K562 (cell line): ENCODE results near the gene URB2. TPM values are rescaled to one million over a fixed set of nuclear protein-coding genes. Genes with fewer than 3 reads are reported as not detected.

Experiments
- HLTF ChIP-seq: fragments of 450-650 bp; IDR thresholded peaks from 2 replicates; pipeline ENCODE4 v1.6.1; 2016
- NFIX ChIP-seq: fragments of 250-450 bp; sonication (Bioruptor Pico); IDR thresholded peaks from 2 replicates; pipeline ENCODE4 v1.4.0; 2020; ENCODE audit warnings: low read depth, mild to moderate bottlenecking, moderate library complexity
- SAFB2 ChIP-seq: fragments of 200-400 bp; formaldehyde crosslinking; IDR thresholded peaks from 2 replicates; pipeline ENCODE4 v1.6.1; 2018; ENCODE audit warnings: borderline replicate concordance, low read length, low read depth, moderate library complexity; ENCODE audit not compliant: severe bottlenecking
- TFAM ChIP-seq: fragments of 250-450 bp; sonication (Bioruptor Pico); conservative IDR thresholded peaks from 2 replicates; pipeline ENCODE4 v1.5.0; 2021; ENCODE audit warnings: mild to moderate bottlenecking, moderate library complexity
- THRB ChIP-seq: fragments of 450-650 bp; formaldehyde crosslinking; conservative IDR thresholded peaks from 2 replicates; pipeline ENCODE4 v1.4.0; 2022; ENCODE audit warnings: mild to moderate bottlenecking, missing genetic modification characterization
- TOE1 ChIP-seq, 2 experiments: fragments of 450-650 bp in 1 of 2; sonication (generic) in 1 of 2; formaldehyde crosslinking in 1 of 2; IDR thresholded peaks; 2 replicates each; pipeline versions ENCODE4 v1.7.1 to v1.8.0; 2016 to 2022; ENCODE audit warnings: borderline replicate concordance in 2 of 2, mild to moderate bottlenecking in 2 of 2, antibody characterized with exemption in 1 of 2, inconsistent platforms in 1 of 2, low read depth in 1 of 2, missing genetic modification reagents in 1 of 2, moderate library complexity in 1 of 2
- YBX1 ChIP-seq: fragments of 450-650 bp; IDR thresholded peaks from 2 replicates; pipeline ENCODE4 v1.7.1; 2016; ENCODE audit warnings: mild to moderate bottlenecking
- ZNF133 ChIP-seq: fragments of 250-450 bp; sonication (Bioruptor Pico); IDR thresholded peaks from 2 replicates; pipeline ENCODE4 v1.4.0; 2020; ENCODE audit warnings: mild to moderate bottlenecking
- ZNF280A ChIP-seq: fragments of 450-650 bp; IDR thresholded peaks from 2 replicates; pipeline ENCODE4 v1.6.1; 2018; ENCODE audit warnings: mild to moderate bottlenecking, low read depth; ENCODE audit not compliant: partially characterized antibody
- polyA plus RNA-seq, 8 experiments: library from polyadenylated mRNA; depleted of rRNA in 4 of 8; stranded (reverse) in 5 of 8; unstranded in 3 of 8; fragments of >200 nt; fragmentation: Nextera tagmentation in 2 of 8; fragmentation: Illumina TruSeq in 1 of 8; extraction: Ambion mirVana in 2 of 8; extraction: Trizol in 1 of 8; gene quantifications; 2 replicates each; pipeline versions ENCODE4 v1.2.1 to v1.2.3, GENCODE V29; 2011 to 2014; ENCODE audit warnings: inconsistent platforms in 1 of 8, missing spikeins in 1 of 8
- total RNA-seq, 7 experiments: library from RNA; depleted of rRNA in 6 of 7; stranded (reverse); fragments of >200 nt in 6 of 7; fragmentation: Illumina TruSeq in 2 of 7; extraction: Trizol in 2 of 7; gene quantifications; 2 replicates each; pipeline versions ENCODE4 v1.2.1 to v1.2.3, GENCODE V29; 2011 to 2021; ENCODE audit warnings: low replicate concordance in 1 of 7
- TF ChIP-seq, protein P1 (sequence below): IDR thresholded peaks from 2 replicates; pipeline ENCODE4 v1.6.1; 2016; ENCODE audit warnings: missing genetic modification characterization, missing compliant biosample characterization

URB2 gene
- total and polyA plus RNA-seq, 9 of the 15 experiments (the other 6 are each of a cell fraction or from before 2014, with no cell fraction given), result 2.8 to 28.3 (median 19.0) TPM

- TF ChIP-seq ZNF280A (peak; percentile 29), HLTF (0 out of 2 replicates have a peak, but pooled peaks have one; percentile 47), THRB (CRISPR knock-in tag) (0 out of 2 replicates have a peak, but pooled peaks have one; percentile 7), NFIX (CRISPR knock-in tag) (no peak), SAFB2 (no peak), ZNF133 (CRISPR knock-in tag) (no peak), TFAM (CRISPR knock-in tag) (no peak), YBX1 (0 out of 2 replicates have a peak, but pooled peaks have one; percentile 78), TOE1 (IDR thresholded peaks at IDR 0.05; ENCODE audit: borderline replicate concordance) (no peak), TOE1 (CRISPR knock-in tag; IDR thresholded peaks at IDR 0.05; ENCODE audit: borderline replicate concordance, low read depth) (no peak)
- TF ChIP-seq, protein P1, sequence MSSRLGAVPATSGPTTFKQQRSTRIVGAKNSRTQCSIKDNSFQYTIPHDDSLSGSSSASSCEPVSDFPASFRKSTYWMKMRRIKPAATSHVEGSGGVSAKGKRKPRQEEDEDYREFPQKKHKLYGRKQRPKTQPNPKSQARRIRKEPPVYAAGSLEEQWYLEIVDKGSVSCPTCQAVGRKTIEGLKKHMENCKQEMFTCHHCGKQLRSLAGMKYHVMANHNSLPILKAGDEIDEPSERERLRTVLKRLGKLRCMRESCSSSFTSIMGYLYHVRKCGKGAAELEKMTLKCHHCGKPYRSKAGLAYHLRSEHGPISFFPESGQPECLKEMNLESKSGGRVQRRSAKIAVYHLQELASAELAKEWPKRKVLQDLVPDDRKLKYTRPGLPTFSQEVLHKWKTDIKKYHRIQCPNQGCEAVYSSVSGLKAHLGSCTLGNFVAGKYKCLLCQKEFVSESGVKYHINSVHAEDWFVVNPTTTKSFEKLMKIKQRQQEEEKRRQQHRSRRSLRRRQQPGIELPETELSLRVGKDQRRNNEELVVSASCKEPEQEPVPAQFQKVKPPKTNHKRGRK (tag), result peak; percentile 100
Measured at GRCh38 chr1:229578168-229579058, 47.6 kb upstream of the URB2 start (continued).
